WI38 (cell line): ENCODE data around the gene NAV1.

Experiments
- H3K4me3 ChIP-seq: 2 replicates; pipeline ENCODE4 v1.5.1; 2011; ENCODE audit warnings: low read depth, mild to moderate bottlenecking, control low read depth, low read length
- TF ChIP-seq, protein P1 (sequence below): IDR thresholded peaks from 2 replicates; pipeline ENCODE4 v1.5.1; 2012; ENCODE audit warnings: low read depth, mild to moderate bottlenecking, control low read depth, low read length

The NAV1 gene

DNA sequence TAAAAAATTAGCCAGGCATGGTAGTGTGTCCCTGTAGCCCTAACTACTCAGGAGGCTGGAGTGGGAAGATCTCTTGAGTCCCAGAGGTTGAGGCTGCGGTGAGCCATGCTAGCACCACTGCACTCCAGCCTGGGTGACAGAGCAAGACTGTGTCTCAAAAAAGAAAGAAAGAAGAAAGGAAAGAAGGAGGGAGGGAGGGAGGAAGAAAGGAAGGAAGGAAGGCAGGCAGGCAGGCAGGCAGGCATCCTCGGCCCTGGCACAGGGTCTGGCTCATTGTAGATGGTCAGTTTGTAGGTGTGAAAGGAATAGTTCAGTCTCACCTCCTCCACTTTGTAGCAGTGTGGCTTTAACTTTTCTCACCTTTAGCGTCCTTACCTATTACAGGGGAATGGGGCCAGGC is 25.0 kb downstream of the NAV1 start:
- TF ChIP-seq, protein P1, sequence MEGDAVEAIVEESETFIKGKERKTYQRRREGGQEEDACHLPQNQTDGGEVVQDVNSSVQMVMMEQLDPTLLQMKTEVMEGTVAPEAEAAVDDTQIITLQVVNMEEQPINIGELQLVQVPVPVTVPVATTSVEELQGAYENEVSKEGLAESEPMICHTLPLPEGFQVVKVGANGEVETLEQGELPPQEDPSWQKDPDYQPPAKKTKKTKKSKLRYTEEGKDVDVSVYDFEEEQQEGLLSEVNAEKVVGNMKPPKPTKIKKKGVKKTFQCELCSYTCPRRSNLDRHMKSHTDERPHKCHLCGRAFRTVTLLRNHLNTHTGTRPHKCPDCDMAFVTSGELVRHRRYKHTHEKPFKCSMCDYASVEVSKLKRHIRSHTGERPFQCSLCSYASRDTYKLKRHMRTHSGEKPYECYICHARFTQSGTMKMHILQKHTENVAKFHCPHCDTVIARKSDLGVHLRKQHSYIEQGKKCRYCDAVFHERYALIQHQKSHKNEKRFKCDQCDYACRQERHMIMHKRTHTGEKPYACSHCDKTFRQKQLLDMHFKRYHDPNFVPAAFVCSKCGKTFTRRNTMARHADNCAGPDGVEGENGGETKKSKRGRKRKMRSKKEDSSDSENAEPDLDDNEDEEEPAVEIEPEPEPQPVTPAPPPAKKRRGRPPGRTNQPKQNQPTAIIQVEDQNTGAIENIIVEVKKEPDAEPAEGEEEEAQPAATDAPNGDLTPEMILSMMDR = no peak
- no peak overlapping the region for H3K4me3 ChIP-seq

DNA sequence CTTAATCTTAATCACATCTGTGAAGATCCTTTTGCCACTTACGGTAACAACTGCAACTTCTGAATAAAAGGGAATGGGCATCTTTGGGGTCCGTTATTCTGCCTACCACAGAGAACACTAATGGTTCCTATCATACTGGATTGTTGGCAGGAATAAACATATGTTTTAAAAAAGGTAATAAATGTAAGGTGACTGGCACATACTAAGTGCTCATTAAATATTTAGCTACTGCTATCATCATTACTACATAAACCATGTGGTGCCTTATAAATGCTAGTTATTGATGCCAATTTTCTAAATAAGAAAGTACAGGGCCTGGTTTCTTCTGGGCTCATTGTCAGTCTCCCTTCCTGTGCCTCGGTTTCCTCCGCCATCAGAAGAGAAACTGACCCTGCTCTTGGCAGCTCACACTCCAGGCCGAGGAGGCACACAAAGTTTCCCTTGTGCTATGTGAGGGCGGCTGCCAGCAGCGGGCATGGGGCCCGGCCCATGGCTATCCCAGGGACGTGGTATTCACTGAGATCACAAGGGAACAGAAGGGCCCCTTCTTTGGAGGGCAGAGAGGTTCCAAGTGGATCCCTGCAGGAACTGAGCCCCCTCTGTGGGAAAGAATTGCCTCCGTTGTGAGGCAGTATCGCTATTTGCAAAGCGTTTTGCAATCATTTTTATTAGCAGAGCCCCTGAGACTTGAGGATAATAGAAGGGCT is 26.2 kb downstream of the NAV1 start:
- TF ChIP-seq, protein P1 = no peak
- H3K4me3 ChIP-seq = no peak overlapping the region

DNA sequence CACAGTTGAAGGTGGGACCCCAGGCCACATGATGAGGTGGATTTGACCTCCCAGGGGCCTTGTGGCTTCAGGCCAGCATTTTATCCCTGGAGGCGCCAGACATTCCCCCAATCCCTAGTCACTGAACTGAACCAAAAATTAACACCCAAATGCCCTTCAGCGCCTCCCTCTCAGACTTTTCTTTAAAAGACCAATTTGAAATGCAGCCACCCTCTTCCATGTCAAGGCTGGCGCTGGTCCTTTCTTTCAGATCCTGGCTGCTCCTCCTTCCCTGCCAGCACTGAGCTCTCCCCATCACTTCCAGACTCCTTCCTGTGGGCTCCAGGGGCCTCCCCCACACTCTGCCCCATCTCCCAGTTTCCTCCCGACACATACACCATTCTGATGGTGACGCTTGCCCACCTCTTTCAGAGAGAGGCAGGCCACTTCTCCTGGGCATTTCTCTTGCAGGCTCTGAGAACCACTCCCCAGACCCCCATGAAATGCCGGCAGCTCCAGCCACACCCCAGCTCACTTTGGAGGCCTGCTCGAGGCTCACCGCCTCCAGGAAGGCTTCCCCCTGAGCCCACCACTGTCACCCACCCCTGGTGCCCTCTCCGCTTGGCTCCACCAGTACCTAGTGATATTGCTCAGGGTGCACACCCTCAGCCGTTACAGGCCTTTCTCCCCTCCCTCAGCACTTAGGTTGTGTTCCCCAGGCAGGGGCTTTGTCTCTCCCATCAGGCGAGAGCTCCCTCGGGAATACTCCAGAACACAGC is 27.0 kb downstream of the NAV1 start:
- TF ChIP-seq, protein P1 = no peak

DNA sequence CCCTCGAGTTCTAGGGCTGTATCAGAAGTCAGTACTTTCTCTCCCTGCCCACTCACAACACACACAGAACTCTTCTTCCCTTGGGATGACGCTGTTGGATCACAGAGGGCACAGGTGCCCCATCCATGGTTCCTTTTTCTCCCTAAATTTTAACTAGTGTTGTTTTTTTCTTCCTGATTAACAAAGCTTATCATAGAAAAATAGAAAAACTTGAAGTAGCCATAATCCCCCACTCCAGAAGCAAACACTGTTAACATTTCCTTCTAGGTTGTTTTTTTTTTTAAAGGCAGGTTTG is 27.5 kb downstream of the NAV1 start:
- no peak overlapping the region for H3K4me3 ChIP-seq
- TF ChIP-seq, protein P1 = no peak

More for the DNA sequence above, 27.0 kb downstream of the NAV1 start:
- no peak overlapping the region for H3K4me3 ChIP-seq

DNA sequence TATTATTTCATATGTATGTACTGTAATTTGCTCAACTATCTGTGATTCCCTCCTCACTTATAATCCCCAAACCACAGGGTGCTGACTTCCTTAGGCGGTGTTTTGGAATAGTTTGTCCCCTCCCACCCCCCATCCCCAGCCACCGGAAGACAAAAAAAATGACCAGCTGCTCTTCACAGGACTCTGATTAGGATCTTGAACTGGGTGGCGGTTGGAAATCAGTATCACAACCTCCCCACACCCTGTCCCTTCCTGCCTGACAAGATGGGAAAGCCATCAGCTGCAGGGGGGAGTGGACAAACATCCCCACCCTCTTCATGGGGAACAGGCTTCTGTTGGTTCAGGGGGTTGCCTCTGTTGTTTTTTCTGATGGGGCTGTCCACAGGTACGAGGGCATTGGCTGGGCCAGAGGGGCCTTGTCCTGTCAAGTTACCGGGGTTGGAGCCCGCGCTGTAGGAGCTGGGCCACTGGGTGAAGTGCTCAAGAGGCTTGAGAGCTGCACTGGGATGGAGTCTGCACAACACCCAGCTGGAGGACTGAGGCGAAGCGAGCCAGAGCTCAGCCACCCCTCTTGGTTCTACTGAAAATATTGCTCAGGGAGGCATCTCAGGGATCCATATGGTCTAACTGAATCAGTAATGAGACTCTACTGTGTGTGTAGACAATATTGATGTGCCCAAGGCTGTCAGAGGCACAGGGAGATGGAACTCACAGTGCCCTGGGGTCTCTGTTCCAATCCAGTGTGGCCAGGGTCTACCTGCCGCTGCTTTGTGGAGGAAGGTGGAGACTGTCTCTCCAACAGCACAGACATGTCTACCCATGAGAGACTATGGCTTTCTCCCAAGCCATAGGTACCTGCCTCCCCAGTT is 28.2 kb downstream of the NAV1 start:
- H3K4me3 ChIP-seq = no peak overlapping the region
- TF ChIP-seq, protein P1 = no peak

DNA sequence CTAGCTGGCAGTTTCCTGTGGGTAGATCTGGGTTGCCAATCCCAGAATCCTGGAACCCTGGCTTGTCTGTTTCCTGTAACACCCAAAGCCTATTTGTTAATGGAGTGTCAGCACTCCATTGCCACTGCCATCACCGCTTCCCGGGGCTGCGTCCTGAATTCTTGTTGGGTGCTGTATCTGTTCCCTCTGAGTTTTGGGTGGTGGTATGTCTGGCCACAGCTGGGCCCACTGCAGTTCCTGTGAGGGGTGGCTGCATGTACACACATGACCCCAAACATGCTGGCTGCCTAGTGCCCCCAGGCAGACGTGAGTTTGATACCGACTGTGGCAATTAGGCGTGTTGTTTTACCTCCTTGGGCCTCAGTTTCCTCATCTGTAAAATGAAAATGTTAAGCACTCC is 29.3 kb downstream of the NAV1 start:
- no peak overlapping the region for H3K4me3 ChIP-seq
- TF ChIP-seq, protein P1 = no peak
